NK-92 treated with Interleukin-12 subunit alpha and Interleukin-12 subunit beta, amount 100 ng/mL, for 24 hours (cell line): ENCODE measurements around the gene DAPK2.

Experiments used
- DNase-seq: peaks from one replicate; lab custom pipeline; 2025; lab: John Stamatoyannopoulos, UW

The DAPK2 gene

DNA sequence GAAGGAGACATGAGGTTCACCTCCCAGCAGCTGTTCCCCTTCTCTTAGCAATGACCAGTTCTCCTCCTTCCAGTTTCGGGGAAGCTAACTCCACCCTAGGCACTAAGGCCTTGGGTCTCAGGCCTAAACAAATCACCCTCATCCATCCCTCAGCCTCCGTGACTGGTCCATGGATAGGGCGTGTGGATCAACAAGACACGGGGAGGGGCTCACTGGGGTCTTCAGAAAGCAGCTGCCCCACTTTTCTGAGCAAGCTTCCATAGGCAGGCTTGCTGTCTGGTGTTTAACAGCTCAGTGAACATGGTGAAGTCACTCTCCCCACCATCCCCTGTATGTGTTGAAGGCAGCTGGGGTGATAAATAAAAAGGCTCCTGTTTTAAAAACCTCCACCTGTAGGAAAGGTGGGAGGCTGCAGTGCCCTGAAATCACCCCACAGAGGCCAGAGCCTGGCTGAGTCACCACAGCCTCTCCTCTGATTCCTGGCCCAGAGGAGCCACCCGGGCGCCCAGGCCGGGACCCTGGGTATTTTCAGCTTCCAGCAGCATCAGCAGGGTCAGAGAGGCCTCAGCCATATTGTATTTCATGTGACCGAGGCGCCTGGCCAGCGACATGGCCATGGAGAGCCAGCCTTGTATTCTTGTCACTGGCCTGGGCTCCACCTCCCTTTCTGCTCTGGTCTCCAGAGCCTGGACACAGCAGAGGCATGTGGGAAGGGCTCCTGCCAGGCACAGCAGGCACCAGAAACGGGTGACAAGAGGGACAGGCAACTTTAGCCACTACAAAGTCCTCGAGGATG, 152.2 kb downstream of the DAPK2 start:
- peak; percentile 54 for DNase-seq

DNA sequence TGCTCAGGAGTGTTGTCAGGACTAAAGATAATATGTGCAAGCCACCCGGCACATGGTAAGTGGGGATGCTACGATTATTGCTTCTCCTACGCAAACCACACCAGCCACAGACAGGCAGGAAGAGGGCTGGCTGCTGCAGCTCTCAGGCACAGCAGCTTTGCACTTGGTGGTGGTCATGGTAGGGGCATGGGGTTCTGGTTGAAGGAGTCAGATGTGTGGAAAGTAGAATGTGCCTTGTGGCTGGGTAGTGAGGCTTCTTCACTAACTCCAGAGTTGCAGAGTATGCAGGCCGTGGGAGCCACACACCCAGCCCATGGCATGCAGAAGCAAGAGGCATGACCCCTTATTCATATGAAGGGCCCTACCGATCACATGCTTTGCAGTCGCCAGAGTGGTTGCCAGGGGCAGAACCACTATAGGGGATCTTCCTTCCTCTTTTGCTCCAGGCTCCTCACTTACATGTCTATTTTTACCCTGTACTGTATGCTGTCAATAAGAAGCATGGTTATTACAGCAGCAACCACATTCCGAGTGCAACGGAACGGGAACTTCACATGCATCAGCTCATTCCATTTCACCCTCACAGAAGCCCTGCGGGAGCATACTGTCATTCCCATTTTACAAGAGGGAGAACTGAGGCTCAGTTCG, 153.4 kb downstream of the DAPK2 start:
- peak; percentile 97 for DNase-seq

DNA sequence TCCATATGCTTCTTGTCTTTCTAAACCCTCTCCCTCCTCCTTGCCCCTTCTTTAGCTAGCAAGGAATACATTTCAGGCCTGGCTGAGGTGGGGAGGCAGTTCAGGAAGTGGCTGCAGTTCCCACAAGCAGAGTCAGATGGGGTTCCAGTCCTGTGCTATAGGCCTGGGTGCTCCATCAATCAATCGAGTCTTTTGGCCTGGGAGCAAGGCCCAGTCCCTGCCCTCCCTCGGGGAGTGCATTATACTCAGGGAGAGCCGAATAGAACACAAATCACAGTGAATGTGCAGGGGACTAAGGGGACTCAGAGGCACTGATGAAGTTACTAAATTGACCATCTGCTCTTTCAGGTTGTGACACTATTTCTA, 154.5 kb downstream of the DAPK2 start:
- peak; percentile 40 for DNase-seq

DNA sequence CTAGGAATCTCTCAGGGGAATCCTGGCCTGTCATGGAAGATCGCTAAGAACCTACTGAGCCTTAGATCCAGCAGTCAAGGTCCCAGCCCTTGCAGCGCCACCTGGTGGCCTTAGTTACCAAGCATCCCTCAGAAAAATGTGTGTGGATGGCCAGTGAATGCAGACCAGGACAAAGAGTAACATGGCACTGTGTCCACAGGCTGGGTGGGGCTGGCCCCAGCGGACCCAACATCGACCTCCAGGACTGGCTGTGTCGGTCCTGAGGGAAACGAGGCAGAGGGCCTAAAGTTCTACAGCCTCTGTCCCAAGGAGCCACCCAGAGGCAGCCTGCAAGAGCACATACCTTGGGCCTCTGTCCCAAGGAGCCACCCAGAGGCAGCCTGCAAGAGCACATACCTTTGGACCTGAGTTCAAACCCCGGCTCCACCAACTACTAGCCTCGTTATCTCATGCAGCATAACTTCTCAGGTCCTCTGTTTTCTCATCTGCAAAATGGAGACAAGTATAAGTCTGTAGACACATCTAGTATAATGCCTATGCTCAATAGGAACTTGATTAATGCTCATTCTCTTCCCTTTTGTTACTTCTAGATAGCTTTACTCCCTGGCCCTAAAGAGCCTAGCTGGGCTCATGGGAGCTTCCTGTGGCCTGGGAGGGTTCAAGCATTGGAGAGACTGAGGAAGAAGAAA, 155.1 kb downstream of the DAPK2 start:
- peak; percentile 62 for DNase-seq

DNA sequence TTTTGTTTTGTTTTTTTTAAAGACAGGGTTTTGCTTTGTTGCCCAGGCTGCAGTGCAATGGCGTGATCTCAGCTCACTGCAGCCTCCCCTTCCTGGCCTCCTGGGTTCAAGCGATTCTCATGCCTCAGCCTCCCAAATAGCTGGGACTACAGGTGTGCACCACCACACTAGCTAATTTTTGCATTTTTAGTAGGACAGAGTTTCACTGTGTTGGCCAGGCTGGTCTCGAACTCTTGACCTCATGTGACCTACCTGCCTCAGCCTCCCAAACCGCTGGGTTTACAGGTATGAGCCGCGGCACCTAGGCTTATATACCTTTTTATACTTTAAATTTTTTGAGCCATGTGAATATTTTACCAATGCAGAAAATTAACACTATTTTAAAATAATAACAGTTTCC, 155.7 kb downstream of the DAPK2 start:
- no peak for DNase-seq

DNA sequence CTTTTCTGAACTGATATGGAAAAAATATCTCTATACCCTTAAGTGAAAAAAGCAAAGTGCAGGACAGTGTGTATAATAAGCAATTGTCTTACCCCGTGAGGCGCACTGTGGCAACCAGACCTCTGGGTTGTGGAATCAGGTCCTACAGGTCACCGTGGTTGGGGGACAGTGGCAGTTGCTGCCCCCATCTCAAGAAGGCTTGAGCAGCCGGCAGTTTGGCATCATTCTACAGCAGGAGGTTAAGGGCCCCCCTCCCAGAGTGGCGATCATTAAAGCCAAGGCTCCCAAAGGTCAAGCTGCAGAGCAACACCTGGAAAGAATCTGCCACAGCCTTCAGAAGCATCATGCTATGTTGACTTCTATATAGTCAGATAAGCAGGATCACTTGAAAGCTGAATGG, 156.5 kb downstream of the DAPK2 start:
- DNase-seq = no peak

DNA sequence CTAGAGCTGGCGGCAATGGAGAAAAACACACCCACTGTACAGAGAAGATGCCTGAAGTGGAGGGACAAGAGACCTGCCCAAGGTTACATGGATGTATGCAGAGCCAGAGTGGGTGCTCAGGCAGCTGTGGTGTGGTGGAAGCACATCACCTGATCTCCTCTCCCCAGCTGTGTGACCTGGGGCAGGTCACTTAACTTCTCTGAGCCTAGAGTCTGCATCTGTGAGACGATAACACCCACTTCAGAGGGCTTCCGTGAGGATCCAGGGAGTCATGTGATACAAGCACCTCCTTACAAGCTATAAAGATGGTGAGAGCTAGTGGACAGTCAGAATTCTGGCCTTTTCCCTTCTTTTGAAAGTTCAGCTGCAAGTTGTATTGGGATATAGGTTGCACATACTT, 157.5 kb downstream of the DAPK2 start:
- DNase-seq = no peak

DNA sequence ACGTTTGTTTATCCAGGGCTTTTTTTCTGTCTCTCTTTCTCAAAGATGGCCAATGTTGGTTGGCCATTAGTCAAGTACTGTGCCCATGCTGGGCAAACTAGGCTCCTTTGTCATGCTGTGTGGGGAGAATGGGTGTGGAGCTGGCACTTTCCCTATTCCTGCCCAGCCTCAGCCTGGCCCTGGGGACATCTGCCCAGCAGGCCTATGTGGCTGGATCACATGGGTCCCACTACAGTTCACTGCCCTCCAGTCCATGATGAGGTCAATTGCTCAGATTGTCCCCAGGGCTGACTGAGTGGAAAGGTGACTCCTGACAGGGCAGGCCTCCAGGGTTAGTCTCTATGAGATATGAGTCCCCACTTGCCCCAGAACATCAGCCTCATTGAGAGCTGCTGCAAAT, 158.1 kb downstream of the DAPK2 start:
- no peak for DNase-seq

DNA sequence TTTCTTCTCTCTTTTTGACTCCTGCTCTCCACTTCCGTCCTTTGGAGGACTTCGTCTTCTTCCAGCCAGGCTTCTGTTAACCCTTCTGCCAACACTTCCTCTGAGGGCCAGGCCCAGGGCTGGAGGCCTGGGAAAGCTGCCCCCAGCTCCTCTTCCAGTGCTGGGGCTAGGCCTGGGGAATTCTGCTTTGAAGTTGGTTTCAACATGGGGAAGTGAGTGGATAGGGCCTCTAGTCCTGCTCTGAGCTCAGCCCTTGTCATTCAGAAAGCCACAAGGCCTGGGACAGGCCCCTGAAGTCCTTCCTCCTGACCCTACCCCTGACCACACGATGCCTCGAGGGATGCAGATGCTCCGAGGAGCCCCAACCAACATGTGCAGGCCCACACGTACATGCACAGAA, 158.7 kb downstream of the DAPK2 start:
- DNase-seq = no peak

DNA sequence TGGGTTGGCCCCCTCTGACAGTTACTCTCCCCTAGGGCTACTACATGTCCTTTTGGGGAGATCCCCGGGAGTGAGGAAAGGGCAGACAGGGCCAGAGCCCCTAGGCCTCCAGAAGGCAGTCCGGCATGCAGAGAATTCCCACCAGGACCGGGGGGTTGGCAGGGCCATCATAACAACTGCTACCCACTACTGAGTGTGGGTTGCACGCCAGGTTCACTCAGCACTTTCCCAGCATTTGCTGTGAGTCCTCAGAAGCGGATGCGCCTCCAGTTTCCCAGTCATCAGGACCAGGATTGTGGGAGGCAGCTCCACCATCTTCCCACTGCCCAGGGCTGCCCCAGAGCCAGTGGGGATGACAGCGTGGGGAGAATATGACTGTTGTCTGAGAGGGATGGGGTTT, 161.3 kb downstream of the DAPK2 start:
- no peak for DNase-seq

DNA sequence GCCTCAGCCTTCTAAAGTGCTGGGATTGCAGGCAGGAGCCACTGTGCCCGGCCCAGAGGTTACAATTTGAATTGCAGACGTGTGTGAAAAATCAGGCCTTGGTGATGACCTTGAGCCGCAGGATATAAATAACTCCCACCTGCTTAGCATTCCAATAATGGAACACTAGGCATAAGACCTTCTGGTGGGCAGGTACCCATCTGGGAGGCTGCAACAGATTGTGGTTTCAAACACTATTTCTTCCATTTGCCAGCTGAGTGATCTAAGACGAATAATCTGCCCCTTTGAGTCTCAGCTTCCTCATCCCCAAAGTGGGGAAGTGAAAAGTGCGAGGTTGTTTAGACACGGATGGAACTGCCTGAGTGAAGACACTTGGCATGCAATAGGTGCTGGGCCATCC, 164.9 kb downstream of the DAPK2 start:
- no peak for DNase-seq

DNA sequence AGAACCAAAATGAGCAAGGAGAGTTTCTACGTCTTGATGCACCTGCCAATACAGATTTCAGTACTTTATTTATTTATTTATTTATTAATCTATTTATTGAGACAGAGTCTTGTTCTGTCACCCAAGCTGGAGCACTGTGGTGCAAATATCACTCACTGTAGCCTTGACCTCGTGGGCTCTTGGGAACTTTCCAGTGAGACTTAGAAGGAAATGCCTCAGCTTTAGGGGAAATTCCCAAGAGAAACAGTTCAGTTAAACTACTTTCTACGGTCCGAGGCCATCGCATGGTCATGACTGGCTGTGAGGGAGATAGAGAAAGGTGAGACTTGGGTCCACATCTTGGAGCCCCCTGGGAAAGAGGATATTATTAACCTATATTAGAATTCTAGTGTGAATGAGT, 165.5 kb downstream of the DAPK2 start:
- no peak for DNase-seq

DNA sequence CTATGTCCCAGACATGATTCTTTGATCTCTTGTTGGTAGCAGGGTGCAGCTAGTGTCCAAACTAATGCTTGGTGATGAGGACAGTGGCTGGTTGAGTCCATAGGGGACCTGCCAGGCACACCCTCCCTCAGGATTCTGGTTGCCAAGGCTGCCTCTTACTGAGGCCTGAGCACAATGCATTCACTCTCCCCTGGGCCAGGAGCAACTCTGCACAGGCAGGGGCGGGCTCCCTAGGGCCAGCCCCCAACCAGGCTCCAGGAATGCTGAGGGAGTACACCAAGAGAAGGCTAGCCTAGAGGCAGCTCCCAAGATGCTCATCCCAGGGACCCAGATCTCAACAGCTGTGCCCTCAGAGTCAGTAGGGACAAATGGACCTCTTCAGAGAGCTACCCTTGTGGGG, 166.3 kb downstream of the DAPK2 start:
- no peak for DNase-seq

DNA sequence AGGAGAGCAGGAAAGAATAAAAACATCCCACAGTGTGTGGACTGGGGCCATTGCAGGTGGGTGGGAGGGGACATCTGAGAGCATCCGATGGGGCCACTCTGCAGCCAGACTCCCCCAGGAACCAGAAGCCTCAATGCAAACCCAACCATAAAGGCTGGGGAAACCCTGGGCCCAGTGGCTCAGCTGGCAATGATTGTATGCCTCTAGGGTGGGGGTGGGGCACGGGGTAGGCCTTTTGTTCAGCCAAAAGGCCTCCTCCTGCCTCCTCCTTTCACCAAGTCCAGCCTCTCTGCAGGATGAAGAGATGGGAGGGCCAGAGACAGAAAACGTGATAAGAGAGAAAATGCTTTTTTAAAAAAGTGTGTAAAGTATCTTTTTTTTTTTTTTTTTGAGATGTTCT, 167.1 kb downstream of the DAPK2 start:
- no peak for DNase-seq

DNA sequence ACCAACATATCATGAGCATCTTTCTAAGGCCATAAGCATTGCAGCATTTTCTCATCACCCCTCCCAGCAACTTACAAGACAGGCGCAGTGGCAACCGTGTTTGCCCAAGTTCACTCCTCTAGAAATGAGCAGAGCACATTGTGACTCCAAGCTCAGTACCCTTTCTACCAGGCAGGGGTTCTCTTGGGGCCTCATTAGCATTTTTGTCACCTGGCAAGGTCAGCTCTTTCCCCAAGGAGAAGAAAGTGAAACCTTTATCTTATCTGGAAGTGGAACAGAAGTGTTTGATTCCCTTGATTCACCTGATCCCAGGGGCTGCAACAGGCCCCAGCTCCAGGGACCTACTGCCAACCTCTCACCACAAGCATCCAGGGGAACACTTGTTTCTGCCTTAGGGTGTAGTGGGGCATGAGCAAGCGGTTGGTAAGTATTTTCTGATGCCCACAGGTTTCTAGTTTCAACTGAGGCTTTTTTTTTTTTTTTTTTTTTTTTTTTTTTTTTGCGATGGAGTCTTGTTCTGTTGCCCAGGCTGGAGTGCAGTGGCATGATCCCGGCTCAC, 168.5 kb downstream of the DAPK2 start:
- DNase-seq = no peak

DNA sequence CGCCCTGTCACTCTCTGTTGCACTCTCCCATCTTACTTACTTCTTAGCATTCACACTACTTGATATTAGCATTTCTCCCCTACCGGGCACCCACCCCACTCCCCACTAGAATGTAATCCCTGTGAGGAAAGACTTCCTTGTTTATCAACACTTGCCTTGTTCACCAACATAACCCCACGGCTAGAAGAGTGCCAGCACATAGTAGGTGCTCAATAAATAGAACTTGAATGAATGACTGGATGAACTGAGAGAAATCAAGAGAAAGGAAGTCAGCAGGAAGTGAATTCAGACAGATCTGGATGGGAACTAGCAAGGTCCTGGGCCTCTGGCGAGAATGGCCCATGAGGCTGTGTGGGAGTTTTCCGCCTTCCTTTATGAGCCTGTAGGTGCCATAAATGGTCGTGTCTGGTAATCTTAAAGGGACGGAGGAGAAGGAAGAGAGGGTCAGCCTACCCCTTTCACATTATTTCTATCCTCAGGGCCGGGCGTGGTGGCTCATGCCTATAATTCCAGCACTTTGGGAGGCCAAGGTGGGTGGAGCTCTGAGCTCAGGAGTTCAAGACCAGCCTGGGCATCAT, 170.1 kb downstream of the DAPK2 start:
- no peak for DNase-seq

DNA sequence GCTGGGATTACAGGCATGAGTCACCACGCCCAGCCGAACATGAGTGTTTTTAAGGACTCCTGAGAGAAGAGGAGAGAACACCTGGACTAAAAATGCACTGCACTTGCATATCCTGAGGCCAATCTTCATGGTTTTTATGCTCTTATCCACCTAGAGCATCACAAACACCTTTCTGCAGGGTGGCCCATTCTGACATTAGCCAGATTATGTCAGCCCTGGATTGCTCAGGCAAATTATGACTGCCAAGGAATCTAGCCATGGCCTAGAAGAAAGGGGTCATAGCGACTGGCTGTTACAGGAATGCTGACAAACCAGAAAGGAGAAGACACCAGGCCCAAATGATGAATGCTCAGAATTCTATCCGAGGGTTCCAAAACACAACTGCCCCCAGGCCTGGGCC, 171.7 kb downstream of the DAPK2 start:
- DNase-seq = no peak

DNA sequence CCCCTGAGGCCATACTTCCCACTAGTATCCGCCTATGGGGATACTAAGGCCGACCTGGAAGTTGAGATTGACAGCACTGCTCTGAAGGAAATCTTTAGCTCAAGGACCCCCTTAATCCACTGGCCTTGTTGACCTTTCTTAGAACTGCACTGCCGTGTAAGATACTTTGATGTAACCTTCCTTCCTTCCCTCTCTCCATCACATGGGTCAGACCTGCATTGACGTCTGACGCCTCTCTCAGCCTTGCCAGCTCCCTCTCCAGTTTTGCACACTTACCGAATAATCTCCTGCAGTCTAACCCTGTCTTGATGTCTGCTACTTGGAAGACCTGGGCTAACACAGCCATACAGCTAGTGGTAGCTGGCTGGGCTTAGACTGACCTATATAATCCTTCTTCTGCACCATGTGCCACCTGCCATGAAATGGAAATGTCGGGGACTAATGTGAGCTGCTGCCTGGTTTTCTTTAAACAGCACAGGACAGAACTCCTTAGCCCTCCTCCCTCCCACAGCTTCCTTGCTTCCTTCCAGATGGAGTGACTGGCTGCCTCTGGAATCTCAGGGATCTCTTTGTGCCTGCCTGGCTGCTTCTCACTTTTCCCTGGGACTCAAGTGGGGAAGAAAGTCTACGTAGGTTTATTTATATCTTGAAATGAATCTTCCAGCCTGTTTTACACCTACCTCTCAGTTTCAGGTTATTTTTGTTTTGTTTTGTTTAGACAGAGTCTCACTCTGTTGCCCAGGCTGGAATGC, 173.3 kb downstream of the DAPK2 start:
- no peak for DNase-seq

DNA sequence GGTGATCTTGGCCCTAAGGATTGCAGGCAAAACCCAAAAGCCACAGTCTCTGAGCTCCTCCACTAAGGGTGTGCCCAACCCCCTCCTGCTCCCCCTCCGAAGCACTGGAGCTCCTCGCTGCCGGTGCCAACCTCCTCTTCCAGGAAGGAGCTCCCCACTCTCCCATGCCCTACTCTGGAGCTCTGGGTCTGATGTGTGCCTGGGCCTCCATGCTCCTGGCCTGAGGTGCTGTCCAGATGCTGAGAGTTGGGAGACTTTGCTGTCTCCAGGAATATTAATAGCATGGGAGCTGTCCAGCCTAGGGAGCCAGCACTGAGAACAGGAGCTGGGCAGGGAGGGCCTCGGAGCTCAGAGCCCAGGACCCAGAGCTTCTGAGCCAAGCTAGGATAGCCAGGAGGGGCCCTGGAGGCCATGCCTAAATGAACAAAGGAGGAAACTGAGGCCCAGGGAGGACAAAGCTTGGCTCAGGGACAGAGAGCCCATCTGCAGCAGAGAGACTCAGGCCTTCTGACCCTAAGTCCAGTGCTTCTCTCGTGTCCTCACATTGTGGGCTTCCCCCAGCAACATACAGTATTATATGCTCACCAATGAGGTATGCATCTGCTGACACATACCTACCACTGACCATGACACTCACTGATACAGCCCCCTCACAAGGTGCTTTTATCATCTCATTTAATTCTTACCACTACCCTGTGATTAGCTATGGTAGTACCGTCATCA, 175.6 kb downstream of the DAPK2 start:
- DNase-seq = no peak

DNA sequence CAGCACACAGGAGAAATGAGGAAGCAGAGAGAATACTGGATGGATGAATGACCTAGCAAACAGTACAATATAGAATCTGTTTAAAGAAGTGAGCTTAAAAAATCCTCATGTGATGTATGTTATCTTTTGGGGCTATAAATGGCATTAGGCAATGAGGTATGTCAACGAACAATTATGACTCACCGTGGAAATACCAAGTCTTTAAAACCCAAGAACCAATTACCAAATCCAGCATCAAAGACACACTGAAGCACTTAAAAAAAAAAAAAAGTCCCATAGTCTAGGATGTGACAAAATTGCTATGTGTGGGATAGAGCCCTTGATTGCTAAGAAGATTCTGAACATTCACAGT, 176.3 kb downstream of the DAPK2 start:
- DNase-seq = no peak

DNA sequence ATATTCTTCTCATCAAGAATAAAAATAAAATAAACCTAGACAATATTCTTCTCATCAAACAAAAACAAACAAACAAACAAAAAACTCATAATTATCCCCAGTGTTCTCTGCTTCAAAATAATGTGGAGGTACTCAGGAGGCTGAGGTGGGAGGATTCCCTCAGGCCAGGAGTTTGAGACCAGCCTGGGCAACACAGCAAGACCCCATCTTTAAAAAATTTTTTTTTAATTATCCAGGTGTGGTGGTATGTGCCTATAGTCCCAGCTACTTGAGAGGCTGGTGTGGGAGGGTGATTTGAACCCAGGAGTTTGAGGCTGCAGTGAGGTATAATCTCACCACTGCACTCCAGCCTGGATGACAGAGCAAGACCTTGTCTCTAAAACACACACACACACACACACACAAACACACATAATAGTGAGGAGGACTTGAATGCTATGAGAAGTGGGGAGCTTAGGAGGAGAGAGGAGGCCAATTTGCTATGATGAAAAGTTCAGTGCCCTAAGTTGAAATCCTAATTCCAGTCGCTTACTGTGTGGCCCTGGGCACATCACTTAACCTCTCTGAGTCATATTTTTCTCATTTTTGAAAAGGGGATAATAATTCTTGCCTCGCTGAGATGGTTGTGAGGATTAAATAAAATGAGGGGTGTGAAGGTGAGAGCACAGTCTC, 176.8 kb downstream of the DAPK2 start:
- no peak for DNase-seq
